AG09309 (cell line): ENCODE results near the gene ADAMTS17.

Source experiments
- DNase-seq: peaks from one replicate; pipeline ENCODE4 v3.0.0-alpha.2; 2010; ENCODE audit warnings: low read depth
- H3K4me3 ChIP-seq: 2 replicates; pipeline ENCODE4 v1.5.1; 2011; ENCODE audit warnings: mild to moderate bottlenecking, low read depth, low read length, moderate library complexity; ENCODE audit not compliant: control insufficient read depth
- TF ChIP-seq, protein P1 (sequence below): IDR thresholded peaks from 2 replicates; pipeline ENCODE4 v1.5.1; 2011; ENCODE audit warnings: mild to moderate bottlenecking, low read depth, low read length, inconsistent platforms; ENCODE audit not compliant: insufficient read depth, control insufficient read depth; ENCODE audit errors: missing control alignments

Gene ADAMTS17

DNA sequence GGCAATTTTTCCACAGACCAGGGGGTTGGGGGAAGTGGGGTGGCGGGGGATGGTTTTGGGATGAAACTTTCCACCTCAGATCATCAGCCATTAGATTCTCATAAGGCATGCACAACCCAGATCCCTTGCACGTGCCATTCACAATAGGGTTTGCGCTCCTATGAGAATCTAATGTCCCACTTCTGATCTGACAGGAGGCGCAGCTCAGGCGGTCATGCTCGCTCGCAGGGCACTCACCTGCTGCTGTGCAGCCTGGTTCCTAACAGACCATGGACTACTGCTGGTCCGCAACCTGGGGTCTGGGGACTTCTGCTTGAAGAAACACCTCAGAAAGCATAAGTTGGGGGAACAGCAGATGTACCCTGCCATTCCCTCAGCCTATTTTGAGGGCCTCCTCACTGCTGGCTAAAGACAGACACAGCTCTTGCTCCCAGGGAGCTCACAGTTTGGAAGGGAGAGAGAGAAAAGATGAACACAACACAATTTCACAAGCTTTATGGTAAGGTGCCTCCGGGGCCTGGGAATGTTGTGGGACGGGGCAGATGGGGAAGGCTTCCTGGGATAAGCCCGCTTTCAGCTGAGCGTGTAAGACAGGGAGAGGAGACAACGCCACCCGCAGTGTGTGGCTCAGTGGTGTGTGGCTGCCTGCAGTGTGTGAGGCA is 285.2 kb downstream of the ADAMTS17 start:
- TF ChIP-seq, protein P1, sequence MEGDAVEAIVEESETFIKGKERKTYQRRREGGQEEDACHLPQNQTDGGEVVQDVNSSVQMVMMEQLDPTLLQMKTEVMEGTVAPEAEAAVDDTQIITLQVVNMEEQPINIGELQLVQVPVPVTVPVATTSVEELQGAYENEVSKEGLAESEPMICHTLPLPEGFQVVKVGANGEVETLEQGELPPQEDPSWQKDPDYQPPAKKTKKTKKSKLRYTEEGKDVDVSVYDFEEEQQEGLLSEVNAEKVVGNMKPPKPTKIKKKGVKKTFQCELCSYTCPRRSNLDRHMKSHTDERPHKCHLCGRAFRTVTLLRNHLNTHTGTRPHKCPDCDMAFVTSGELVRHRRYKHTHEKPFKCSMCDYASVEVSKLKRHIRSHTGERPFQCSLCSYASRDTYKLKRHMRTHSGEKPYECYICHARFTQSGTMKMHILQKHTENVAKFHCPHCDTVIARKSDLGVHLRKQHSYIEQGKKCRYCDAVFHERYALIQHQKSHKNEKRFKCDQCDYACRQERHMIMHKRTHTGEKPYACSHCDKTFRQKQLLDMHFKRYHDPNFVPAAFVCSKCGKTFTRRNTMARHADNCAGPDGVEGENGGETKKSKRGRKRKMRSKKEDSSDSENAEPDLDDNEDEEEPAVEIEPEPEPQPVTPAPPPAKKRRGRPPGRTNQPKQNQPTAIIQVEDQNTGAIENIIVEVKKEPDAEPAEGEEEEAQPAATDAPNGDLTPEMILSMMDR = no peak
- H3K4me3 ChIP-seq = no peak overlapping the region
- DNase-seq = no peak

GRCh38 chr15:100055821-100056220 is 286.0 kb downstream of the ADAMTS17 start:
- TF ChIP-seq, protein P1 = no peak
- no peak overlapping the region for H3K4me3 ChIP-seq
- DNase-seq = no peak

DNA sequence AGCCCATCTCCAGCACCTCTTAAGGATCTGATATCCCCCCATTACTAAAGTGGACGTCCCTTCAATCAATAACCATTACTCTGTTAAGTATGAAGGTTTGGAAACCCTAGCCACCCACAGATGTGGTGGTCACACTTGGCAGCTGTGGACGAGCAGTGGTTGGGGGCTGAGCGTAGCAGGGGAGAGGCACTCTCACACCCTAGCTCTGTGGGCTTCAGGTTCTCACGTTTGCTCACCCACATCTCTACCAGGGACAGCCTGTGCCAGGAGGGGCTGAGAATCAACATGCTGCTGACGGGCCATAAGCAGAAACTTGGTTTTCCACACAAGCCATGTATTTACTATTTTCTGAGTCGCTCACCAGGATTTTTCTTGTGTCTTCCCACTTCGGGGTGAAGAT is 287.2 kb downstream of the ADAMTS17 start:
- no peak for DNase-seq
- H3K4me3 ChIP-seq = no peak overlapping the region
- TF ChIP-seq, protein P1 = no peak

DNA sequence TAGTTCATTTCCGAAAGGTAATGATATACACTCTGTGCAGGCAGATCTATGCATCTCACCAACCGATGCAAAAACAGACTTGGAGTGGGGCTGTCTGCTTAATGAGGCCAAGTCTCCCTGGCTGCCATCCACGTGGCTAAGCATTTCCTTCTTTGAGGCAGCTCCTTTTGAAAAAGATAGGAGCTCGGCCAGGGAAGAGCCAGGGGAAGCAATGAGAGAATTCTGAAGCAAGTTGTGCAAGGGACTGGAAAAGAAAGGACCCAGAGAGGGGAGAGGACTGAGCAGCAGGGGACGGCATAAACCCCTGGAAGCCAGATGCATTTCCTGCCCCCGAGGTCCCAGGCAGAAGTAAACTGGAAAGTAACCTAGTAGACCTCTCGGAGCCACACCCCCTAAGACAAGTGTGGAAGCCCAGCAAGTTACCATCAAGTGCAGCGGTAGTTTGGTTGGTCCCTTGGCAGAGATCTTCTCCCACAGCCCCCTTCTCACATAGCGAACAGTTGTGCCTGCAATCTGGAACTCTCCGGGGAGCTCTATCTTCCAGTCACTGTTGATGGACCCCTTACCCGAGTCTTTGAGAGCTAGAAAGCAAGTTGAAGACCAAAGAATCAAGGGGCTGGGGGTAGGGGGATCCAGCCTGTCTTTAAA is 288.2 kb downstream of the ADAMTS17 start:
- TF ChIP-seq, protein P1 = no peak
- DNase-seq = no peak
- no peak overlapping the region for H3K4me3 ChIP-seq

DNA sequence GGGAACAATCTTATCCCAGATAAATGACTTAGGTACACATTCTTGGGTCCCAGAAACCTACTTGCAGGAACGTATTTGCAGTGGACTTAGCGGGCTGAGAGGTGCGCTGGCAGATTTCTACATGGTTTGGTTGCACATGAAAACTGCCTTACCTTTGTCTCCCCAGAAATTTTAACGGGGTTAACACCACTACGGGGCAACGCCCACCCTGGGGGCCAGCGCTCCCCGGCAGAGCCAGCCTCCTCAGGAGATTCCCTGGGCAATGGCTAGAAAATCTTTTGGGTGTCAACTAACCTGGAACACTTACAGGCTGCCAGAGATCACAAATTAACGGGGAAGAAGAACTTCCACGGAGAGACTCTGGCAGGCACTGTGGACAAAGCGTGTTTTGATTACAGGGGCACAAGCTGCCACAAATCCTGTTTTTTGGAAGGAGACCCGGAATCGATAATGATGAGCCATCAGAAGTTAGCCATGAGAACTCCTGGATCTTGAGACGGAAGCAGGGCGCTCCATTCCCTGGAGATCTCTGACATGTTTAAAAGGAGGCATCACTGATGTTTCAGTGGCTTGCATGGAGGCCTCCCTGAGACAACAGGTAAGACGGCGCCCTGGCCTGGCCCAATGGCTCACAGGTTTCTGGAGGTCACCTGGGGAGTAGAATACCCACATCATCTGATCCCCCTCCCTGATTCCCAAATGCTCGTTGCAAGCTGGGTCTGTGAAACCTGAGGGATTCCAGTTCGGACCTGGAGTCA is 288.9 kb downstream of the ADAMTS17 start:
- TF ChIP-seq, protein P1 = no peak
- no peak overlapping the region for H3K4me3 ChIP-seq
- DNase-seq = no peak

- H3K4me3 ChIP-seq = no peak overlapping the region
- no peak for DNase-seq
- TF ChIP-seq, protein P1 = no peak
Observed at GRCh38 chr15:100050877-100051786, 290.6 kb downstream of the ADAMTS17 start.
